ENCODE measurements around the gene TMEM39B.
A peak's percentile ranks its signal among the peaks of the same experiment; 100 is the strongest.
"Not testable (repeated sequence)": the region's sequence is repeated elsewhere in the genome, so short reads cannot be mapped to it uniquely, and the experiment has no call there.

The TMEM39B gene

GRCh38 chr1:32072622-32073298 is at the start of gene TMEM39B:
TMEM39B (plus strand) TSS chr1:32072939; CDS start chr1:32073048, 109 bp downstream.
- DNase-seq (ENCODE audit: low read depth, low spot score), result peak; percentile 64
- H3K27ac ChIP-seq, result peak within 1 kb of the TSS; percentile 81

- no peak overlapping the region for H3K27ac ChIP-seq
Measured at GRCh38 chr1:32023351-32023750, 49.4 kb upstream of the TMEM39B start.

GRCh38 chr1:32025515-32025914 is 47.2 kb upstream of the TMEM39B start:
- no peak for DNase-seq (ENCODE audit: low read depth, low spot score)
- no peak overlapping the region for H3K27ac ChIP-seq

More at GRCh38 chr1:32023351-32023750, 49.4 kb upstream of the TMEM39B start:
- DNase-seq (ENCODE audit: low read depth, low spot score), result no peak

- H3K27ac ChIP-seq, result no peak overlapping the region
- no peak for DNase-seq (ENCODE audit: low read depth, low spot score)
Measured at GRCh38 chr1:32028746-32029145, 44.0 kb upstream of the TMEM39B start.

GRCh38 chr1:32031578-32032274 is 41.0 kb upstream of the TMEM39B start:
- peak overlapping the region; percentile 36 for H3K27ac ChIP-seq
- DNase-seq (ENCODE audit: low read depth, low spot score), result peak; percentile 10

GRCh38 chr1:32032275-32032615 is 40.5 kb upstream of the TMEM39B start:
- peak overlapping the region; percentile 36 for H3K27ac ChIP-seq
- no peak for DNase-seq (ENCODE audit: low read depth, low spot score)

- no peak for DNase-seq (ENCODE audit: low read depth, low spot score)
- H3K27ac ChIP-seq, result no peak overlapping the region
Measured at GRCh38 chr1:32035119-32035518, 37.6 kb upstream of the TMEM39B start.

- DNase-seq (ENCODE audit: low read depth, low spot score), result no peak
- H3K27ac ChIP-seq, result no peak overlapping the region
Measured at GRCh38 chr1:32040711-32041110, 32.0 kb upstream of the TMEM39B start.

- H3K27ac ChIP-seq, result no peak overlapping the region
- DNase-seq (ENCODE audit: low read depth, low spot score), result no peak
Measured at GRCh38 chr1:32042330-32042729, 30.4 kb upstream of the TMEM39B start.

- H3K27ac ChIP-seq, result no peak overlapping the region
- no peak for DNase-seq (ENCODE audit: low read depth, low spot score)
Measured at GRCh38 chr1:32044234-32044633, 28.5 kb upstream of the TMEM39B start.

GRCh38 chr1:32045772-32046171 is 27.0 kb upstream of the TMEM39B start:
- no peak overlapping the region for H3K27ac ChIP-seq
- DNase-seq (ENCODE audit: low read depth, low spot score), result no peak

- no peak for DNase-seq (ENCODE audit: low read depth, low spot score)
- no peak overlapping the region for H3K27ac ChIP-seq
Measured at GRCh38 chr1:32047701-32048100, 25.0 kb upstream of the TMEM39B start.

- DNase-seq (ENCODE audit: low read depth, low spot score), result no peak
Measured at GRCh38 chr1:32048440-32048839, 24.3 kb upstream of the TMEM39B start.

GRCh38 chr1:32051706-32052105 is 21.0 kb upstream of the TMEM39B start:
- no peak for DNase-seq (ENCODE audit: low read depth, low spot score)
- no peak overlapping the region for H3K27ac ChIP-seq

More at GRCh38 chr1:32048440-32048839, 24.3 kb upstream of the TMEM39B start:
- H3K27ac ChIP-seq, result no peak overlapping the region

GRCh38 chr1:32052887-32053286 is 19.9 kb upstream of the TMEM39B start:
- H3K27ac ChIP-seq, result no peak overlapping the region
- DNase-seq (ENCODE audit: low read depth, low spot score), result no peak

GRCh38 chr1:32055416-32055815 is 17.3 kb upstream of the TMEM39B start:
- H3K27ac ChIP-seq, result no peak overlapping the region
- no peak for DNase-seq (ENCODE audit: low read depth, low spot score)

- no peak overlapping the region for H3K27ac ChIP-seq
Measured at GRCh38 chr1:32056598-32056997, 16.1 kb upstream of the TMEM39B start.

GRCh38 chr1:32060914-32061313 is 11.8 kb upstream of the TMEM39B start:
- H3K27ac ChIP-seq, result peak overlapping the region; percentile 9

More at GRCh38 chr1:32056598-32056997, 16.1 kb upstream of the TMEM39B start:
- DNase-seq (ENCODE audit: low read depth, low spot score), result no peak

GRCh38 chr1:32062867-32063230 is 9.9 kb upstream of the TMEM39B start:
- peak overlapping the region; percentile 45 for H3K27ac ChIP-seq
- no peak for DNase-seq (ENCODE audit: low read depth, low spot score)

More at GRCh38 chr1:32060914-32061313, 11.8 kb upstream of the TMEM39B start:
- DNase-seq (ENCODE audit: low read depth, low spot score), result no peak

GRCh38 chr1:32063261-32063681 is 9.5 kb upstream of the TMEM39B start:
- no peak for DNase-seq (ENCODE audit: low read depth, low spot score)
- H3K27ac ChIP-seq, result peak overlapping the region; percentile 45

GRCh38 chr1:32065613-32066488 is 6.9 kb upstream of the TMEM39B start:
- not testable (repeated sequence) for DNase-seq (ENCODE audit: low read depth, low spot score)
- peak overlapping the region; percentile 62 for H3K27ac ChIP-seq

Measured in epithelial cell of prostate (primary cell).